NCI-H2029 (cell line): ENCODE data around the gene POLG2.
"Not testable (repeated sequence)": the region's sequence is repeated elsewhere in the genome, so short reads cannot be mapped to it uniquely, and the experiment has no call there.

Source experiments
- DNase-seq: peaks from one replicate; lab custom pipeline; 2025; lab: John Stamatoyannopoulos, UW

POLG2 gene

DNA sequence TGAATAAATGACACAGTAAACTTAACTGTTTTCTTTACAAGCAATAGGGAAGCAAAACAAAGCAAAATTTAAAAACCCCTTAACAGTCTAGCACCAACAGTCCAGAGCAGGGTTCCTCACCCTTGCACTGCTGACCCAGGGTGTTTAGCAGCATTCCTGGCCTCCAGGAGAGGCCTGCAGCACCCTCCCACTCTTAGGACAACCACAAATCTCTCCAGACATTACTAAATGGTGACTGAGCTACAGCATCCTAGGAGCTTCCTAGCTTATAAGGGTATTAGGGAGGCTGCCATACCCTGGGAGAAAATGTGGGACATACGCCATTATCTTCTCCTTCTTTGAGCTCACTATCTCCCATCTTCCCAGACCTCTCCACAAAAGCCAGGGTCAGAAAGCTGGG lies 15.9 kb downstream of the POLG2 start:
- DNase-seq: no peak

- DNase-seq: no peak
Observed at GRCh38 chr17:64477849-64478248, 19.0 kb downstream of the POLG2 start.

GRCh38 chr17:64472564-64472963 lies 24.3 kb downstream of the POLG2 start:
- DNase-seq: no peak

DNA sequence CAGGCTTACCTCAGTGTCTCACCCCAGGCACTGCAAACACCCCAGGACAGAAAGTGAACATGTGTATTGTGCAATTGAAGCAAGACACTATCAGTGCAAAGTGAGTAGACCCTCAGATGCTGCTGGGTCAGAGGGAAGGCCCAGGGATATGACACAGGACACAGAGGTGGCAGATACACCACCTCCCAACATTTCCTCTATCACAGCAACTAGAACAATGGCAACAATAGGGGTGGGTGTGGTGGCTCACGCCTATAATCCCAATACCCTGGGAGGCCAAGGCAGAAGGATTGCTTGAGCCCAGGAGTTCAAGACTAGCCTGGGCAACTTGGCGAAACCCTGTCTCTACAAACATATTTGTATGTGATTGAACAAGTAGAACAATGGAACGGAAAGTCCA lies 25.4 kb downstream of the POLG2 start:
- DNase-seq: no peak

GRCh38 chr17:64470625-64471024 lies 26.2 kb downstream of the POLG2 start:
- DNase-seq: no peak

DNA sequence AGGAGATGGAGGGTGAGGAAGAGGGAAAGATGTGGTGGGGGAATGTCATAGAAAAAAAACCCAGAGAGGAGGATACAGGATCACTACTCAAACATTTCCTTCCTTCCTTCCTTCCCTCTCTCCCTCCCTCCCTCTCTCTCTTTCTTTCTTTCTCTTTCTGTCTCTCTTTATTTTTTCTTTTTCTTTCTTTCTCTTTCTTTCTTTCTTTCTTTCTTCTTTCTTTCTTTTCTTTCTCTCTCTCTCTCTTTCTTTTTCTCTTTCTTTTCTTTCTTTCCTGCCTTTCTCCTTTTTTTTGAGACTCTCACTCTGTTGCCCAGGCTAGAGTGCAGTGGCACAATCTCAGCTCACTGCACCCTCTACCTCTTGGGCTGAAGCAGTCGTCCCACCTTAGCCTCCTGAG lies 30.0 kb downstream of the POLG2 start:
- DNase-seq: not testable (repeated sequence)

DNA sequence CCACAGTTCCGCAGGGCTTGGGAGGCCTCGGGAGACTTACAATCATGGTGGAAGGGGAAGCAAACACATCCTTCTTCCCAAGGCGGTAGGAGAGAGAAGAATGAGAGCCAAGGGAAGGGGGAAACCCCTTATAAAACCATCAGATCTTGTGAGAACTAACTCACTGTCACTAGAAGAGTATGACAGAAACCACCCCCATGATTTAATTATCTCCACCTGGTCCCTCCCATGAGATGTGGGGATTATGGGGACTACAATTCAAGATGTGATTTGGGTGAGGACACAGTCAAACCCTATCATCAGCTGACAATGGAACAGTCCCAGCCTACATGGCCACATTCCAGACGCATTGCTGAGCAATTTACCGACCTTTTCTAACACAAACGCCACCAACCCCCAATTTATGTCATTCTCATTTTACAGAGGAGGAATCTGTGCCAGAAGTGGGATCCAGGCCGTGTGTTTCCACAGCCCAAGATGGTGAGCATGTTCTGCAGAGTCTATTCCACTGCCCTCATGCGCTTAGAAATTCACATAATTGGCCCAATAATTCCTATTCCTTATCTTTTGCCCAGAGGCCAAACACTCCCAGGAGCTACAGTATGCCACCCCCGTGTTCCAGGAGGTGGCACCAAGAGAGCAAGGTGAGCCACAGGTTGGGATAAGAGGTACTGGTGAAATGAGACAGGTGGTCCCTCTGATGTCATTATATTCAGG lies 30.7 kb downstream of the POLG2 start:
- no peak for DNase-seq

DNA sequence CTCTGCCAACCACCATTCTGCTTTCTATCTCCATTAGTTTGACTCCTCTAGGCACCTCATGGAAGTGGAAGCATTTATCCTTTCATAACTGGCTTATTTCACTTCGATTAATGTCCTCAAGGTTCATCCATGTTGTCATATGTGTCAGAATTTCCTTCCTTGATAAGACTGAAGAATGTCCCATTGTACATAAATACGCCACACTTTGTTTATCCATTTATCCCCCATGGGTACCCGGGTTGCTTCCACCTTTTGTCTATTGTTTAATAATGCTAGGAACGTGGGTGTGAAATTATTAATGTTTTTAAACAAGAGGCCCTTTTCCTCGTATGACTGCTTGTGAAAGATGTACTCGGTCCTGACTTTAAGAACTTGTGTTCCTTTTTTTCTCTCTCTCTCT lies 35.1 kb downstream of the POLG2 start:
- no peak for DNase-seq

- no peak for DNase-seq
Observed at GRCh38 chr17:64460955-64461354, 35.9 kb downstream of the POLG2 start.

- DNase-seq: not testable (repeated sequence)
Observed at GRCh38 chr17:64459818-64460217, 37.0 kb downstream of the POLG2 start.

DNA sequence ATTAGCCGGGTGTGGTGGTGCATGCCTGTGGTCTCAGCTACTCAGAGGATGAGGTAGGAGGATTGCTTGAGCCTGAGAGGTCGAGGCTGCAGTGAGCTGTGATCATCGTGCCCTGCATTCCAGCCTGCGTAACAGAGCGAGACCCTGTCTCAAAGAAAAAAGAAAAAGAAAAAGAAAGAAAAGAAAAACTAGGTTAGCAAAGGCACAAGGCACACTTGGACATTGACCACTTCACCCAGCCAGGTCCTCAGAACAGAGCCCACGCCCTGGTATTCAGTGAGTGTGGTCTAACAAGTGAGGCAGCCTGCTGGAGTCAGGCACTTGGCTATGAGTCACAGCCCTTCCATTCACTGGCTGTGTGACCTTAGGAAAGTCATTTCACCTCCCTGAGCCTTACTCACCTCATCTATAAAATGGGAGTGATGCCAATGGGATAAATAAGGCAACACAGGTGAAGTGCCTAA lies 37.5 kb downstream of the POLG2 start:
- no peak for DNase-seq

GRCh38 chr17:64458756-64459155 lies 38.1 kb downstream of the POLG2 start:
- DNase-seq: no peak

GRCh38 chr17:64457156-64457555 lies 39.7 kb downstream of the POLG2 start:
- DNase-seq: no peak

GRCh38 chr17:64455993-64456885 lies 40.6 kb downstream of the POLG2 start:
- no peak for DNase-seq

- DNase-seq: no peak
Observed at GRCh38 chr17:64449545-64449944, 47.3 kb downstream of the POLG2 start.

- no peak for DNase-seq
Observed at GRCh38 chr17:64448665-64449512, 48.0 kb downstream of the POLG2 start, which contains the start of gene MILR1. Gene MILR1, plus strand, starts transcription at chr17:64449115. Its CDS starts 54 bp downstream, at chr17:64449169.

- DNase-seq: no peak
Observed at GRCh38 chr17:64447526-64447925, 49.3 kb downstream of the POLG2 start.

DNA sequence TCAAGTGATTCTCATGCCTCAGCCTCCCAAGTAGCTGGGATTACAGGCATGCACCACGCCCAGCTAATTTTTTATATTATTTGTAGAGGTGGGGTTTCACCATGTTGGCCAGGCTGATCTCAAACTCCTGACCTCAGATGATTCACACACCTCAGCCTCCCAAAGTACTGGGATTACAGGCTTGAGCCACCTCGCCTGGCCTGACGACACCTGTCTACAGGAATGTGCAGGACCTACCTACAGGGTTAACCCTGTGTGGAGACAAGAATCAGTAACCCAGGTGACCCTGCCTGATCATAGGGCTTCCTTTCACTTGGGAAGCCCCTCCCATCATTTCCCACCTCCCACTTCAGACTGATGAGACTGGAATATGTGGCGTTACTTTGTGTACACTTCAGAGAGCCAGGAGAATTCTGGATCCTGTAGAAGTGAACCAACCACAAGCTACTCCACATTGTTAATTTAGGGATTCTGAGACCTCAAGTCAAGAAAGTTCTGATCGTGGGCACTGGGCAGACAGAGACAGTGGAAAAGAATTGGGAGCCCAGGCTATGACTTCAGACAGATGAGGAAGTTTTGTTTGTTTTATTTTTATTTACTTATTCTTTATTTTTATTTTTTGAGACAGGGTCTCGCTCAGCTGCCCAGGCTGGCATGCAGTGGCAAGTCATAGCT lies 53.6 kb downstream of the POLG2 start:
- no peak for DNase-seq

GRCh38 chr17:64442541-64442971 lies 54.3 kb downstream of the POLG2 start:
- no peak for DNase-seq

DNA sequence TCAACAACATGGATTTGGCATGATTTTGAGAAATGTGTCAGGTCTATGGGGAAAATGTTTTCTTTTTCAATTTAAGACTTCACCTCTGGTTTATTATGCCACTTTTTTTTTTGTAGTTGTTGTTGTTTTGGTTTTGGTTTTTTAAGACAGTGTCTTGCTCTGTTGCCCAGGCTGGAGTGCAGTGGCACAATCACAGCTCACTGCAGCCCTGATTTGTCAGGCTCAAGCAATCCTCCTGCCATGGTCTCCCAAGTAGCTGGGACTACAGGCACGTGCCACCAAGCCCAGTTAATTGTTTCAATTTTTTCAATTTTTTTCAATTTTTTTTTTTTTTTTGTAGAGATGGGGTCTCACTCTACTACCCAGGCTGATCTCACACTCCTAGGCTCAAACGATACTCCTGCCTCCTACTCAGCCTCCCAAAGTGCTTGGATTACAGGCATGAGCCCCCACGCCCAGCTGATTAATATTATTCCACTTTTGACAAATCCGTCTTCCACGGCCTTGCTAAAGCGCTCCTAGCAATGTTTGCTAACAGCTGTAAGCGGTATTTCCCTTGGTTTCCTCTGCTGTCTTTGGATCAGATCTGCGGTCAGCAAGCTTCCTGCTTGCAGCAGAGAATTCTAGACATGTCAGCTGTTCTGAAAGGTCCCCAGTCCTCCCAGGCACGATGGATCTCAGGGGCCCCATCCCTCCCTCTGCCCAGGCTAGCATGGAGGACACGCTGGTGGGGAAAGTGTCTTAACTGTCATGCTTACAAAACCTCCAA lies 54.9 kb downstream of the POLG2 start:
- no peak for DNase-seq

- no peak for DNase-seq
Observed at GRCh38 chr17:64439956-64440355, 56.9 kb downstream of the POLG2 start.
